ENCODE measurements around the gene EVC2. TPM values are rescaled to one million over a fixed set of nuclear protein-coding genes. Genes with fewer than 3 reads are reported as not detected.

EVC2 gene
- total and polyA plus RNA-seq, 2 donors (not counting 1 experiment from before 2014, with no cell fraction given) = 1.4 to 16.5 TPM

DNA sequence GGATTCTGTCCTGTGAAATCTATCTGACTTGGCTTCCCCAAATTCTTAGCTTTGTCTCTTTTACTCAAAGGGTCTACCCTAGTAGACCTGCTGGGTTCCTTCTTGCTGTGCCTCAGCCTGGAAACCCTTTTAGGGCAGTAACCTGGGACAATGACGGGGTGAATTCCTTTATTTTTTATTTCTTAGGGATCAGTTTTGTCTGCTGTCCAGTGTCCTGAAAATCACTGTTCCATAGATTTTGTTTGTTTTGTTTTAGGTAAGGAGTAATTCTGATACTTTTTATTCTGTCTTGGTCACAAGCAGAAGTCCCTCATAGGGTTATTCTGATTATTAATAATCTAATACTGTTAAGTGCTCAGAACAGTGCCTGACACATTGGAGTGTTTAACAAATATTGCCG, 118.9 kb downstream of the EVC2 start:
- no peak overlapping the region for H3K4me3 ChIP-seq (replicated peaks in 1 of 4; ENCODE audit: control extremely low read depth in 1 of 4, insufficient read depth in 1 of 4, low read depth in 3 of 4, low read length in 4 of 4)

DNA sequence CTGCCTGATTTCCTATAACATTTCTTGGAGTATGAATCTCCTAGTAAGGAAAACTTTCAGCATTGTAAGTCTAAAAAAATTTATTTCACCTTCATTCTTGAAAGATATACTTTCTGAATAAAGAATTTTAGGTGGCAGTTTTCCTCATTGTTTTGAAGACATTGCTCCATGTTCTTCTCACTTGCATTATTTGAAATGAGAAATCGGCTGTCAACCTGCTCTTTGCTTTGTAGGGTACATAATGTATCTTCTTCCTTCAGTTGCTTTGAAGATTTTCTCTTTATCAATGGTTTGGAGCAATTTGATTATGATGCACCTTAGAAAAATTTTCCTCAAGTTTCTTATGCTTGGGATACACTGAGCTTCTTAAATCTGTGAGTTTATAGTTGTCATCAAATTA, 120.3 kb downstream of the EVC2 start:
- DNase-seq (ENCODE audit: low read depth in 2 of 2) = no peak
- Histone ChIP-seq H3K9ac (ENCODE audit: insufficient read depth, low read length) (no peak overlapping the region), H2AFZ (ENCODE audit: low read length) (no peak overlapping the region), H3K27ac (ENCODE audit: insufficient read depth, low read length) (no peak overlapping the region), H3K79me2 (ENCODE audit: control insufficient read depth, insufficient read depth, low read length) (no peaks in the 10 kb centered on the region), H3K4me2 (ENCODE audit: extremely low read depth, insufficient read depth, low read length) (no peak overlapping the region), H4K20me1 (ENCODE audit: control insufficient read depth, extremely low read depth, insufficient read depth, low read length) (no peaks in the 10 kb centered on the region), H3K36me3 (ENCODE audit: control insufficient read depth, insufficient read depth, low read length) (no peaks in the 10 kb centered on the region), H3K4me1 (ENCODE audit: control insufficient read depth, extremely low read depth, insufficient read depth, low read length) (no peaks in the 10 kb centered on the region), H3K4me3 (replicated peaks in 1 of 4; ENCODE audit: control extremely low read depth in 1 of 4, insufficient read depth in 1 of 4, low read depth in 3 of 4, low read length in 4 of 4) (no peak overlapping the region), H3K9me3 (ENCODE audit: control insufficient read depth, insufficient read depth, low read depth, low read length) (no peaks in the 10 kb centered on the region), H3K27me3 (ENCODE audit: control insufficient read depth, insufficient read depth, low read length) (no peaks in the 10 kb centered on the region)
- TF ChIP-seq CTCF (conservative IDR thresholded peaks at IDR 0.05 in 1 of 2, IDR thresholded peaks at IDR 0.05 in 1 of 2; ENCODE audit: low read depth in 1 of 2, low read length in 2 of 2) (no peak), EZH2 (IDR thresholded peaks at IDR 0.05; ENCODE audit: low read length, missing control alignments) (no peak)

More for the DNA sequence above, 118.9 kb downstream of the EVC2 start:
- Histone ChIP-seq H4K20me1 (ENCODE audit: control insufficient read depth, extremely low read depth, insufficient read depth, low read length) (no peaks in the 10 kb centered on the region), H3K27ac (ENCODE audit: insufficient read depth, low read length) (no peak overlapping the region), H3K9me3 (ENCODE audit: control insufficient read depth, insufficient read depth, low read depth, low read length) (no peaks in the 10 kb centered on the region), H2AFZ (ENCODE audit: low read length) (no peak overlapping the region), H3K4me2 (ENCODE audit: extremely low read depth, insufficient read depth, low read length) (no peak overlapping the region), H3K9ac (ENCODE audit: insufficient read depth, low read length) (no peak overlapping the region), H3K27me3 (ENCODE audit: control insufficient read depth, insufficient read depth, low read length) (no peaks in the 10 kb centered on the region), H3K79me2 (ENCODE audit: control insufficient read depth, insufficient read depth, low read length) (no peaks in the 10 kb centered on the region), H3K4me1 (ENCODE audit: control insufficient read depth, extremely low read depth, insufficient read depth, low read length) (no peaks in the 10 kb centered on the region), H3K36me3 (ENCODE audit: control insufficient read depth, insufficient read depth, low read length) (no peaks in the 10 kb centered on the region)
- no peak for DNase-seq (ENCODE audit: low read depth in 2 of 2)
- TF ChIP-seq CTCF (conservative IDR thresholded peaks at IDR 0.05 in 1 of 2, IDR thresholded peaks at IDR 0.05 in 1 of 2; ENCODE audit: low read depth in 1 of 2, low read length in 2 of 2) (no peak), EZH2 (IDR thresholded peaks at IDR 0.05; ENCODE audit: low read length, missing control alignments) (no peak)

DNA sequence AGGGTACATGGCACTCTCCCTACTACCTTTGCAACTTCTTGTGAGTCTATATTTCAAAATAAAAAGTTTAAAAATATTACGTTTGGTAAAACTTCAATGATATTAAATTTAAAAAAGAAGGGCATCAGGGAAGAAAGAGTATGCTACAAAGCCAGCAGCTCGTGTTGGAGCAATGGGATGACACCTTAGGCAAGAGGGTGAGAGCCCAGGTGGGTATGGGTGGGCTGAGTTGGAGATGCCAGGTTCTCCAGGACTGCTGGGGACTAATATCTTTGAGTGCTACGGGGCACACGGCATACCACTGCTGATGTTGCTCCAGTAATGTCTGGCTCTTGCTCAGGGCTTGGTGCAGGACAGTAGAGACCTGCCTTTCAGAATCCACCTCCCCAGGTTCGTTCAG, 132.4 kb downstream of the EVC2 start:
- no peak overlapping the region for H3K4me3 ChIP-seq (replicated peaks in 1 of 4; ENCODE audit: control extremely low read depth in 1 of 4, insufficient read depth in 1 of 4, low read depth in 3 of 4, low read length in 4 of 4)
- H3K27ac ChIP-seq (ENCODE audit: insufficient read depth, low read length) = no peak overlapping the region
- no peaks in the 10 kb centered on the region for H3K9me3 ChIP-seq (ENCODE audit: control insufficient read depth, insufficient read depth, low read depth, low read length)
- TF ChIP-seq EZH2 (IDR thresholded peaks at IDR 0.05; ENCODE audit: low read length, missing control alignments) = no peak
- no peak for TF ChIP-seq CTCF (conservative IDR thresholded peaks at IDR 0.05 in 1 of 2, IDR thresholded peaks at IDR 0.05 in 1 of 2; ENCODE audit: low read depth in 1 of 2, low read length in 2 of 2)
- no peaks in the 10 kb centered on the region for H4K20me1 ChIP-seq (ENCODE audit: control insufficient read depth, extremely low read depth, insufficient read depth, low read length)
- H3K36me3 ChIP-seq (ENCODE audit: control insufficient read depth, insufficient read depth, low read length) = peaks cover 2% of the 10 kb centered on the region
- H2AFZ ChIP-seq (ENCODE audit: low read length) = no peak overlapping the region
- no peaks in the 10 kb centered on the region for H3K4me1 ChIP-seq (ENCODE audit: control insufficient read depth, extremely low read depth, insufficient read depth, low read length)
- no peaks in the 10 kb centered on the region for H3K79me2 ChIP-seq (ENCODE audit: control insufficient read depth, insufficient read depth, low read length)
- no peaks in the 10 kb centered on the region for H3K27me3 ChIP-seq (ENCODE audit: control insufficient read depth, insufficient read depth, low read length)
- H3K4me2 ChIP-seq (ENCODE audit: extremely low read depth, insufficient read depth, low read length) = no peak overlapping the region
- no peak for DNase-seq (ENCODE audit: low read depth in 2 of 2)
- H3K9ac ChIP-seq (ENCODE audit: insufficient read depth, low read length) = no peak overlapping the region
